Measurements from ENCODE around the gene MRPS27.
"Not testable (repeated sequence)": the region's sequence is repeated elsewhere in the genome, so short reads cannot be mapped to it uniquely, and the experiment has no call there.

The MRPS27 gene

GRCh38 chr5:72328172-72328571 lies 8.1 kb upstream of the MRPS27 start:
- Histone ChIP-seq H3K27me3 (replicated peaks in 2 of 5; ENCODE audit: control insufficient read depth in 4 of 5, insufficient read depth in 5 of 5, low read length in 4 of 5) (no peaks in the 10 kb centered on the region), H3K9me3 (ENCODE audit: control extremely low read depth in 1 of 5, control insufficient read depth in 4 of 5, insufficient read depth in 2 of 5, low read depth in 1 of 5, low read length in 4 of 5) (no peaks in the 10 kb centered on the region), H3K4me3 (ENCODE audit: control insufficient read depth in 1 of 7, extremely low read depth in 1 of 7, insufficient read depth in 4 of 7, low read depth in 2 of 7, low read length in 6 of 7) (no peak overlapping the region), H3K27ac (ENCODE audit: insufficient read depth in 1 of 2, low read depth in 1 of 2, low read length in 2 of 2, poor library complexity in 1 of 2, severe bottlenecking in 2 of 2) (no peak overlapping the region), H3K4me1 (ENCODE audit: control extremely low read depth in 1 of 4, control insufficient read depth in 4 of 4, insufficient read depth in 4 of 4, low read length in 3 of 4) (no peaks in the 10 kb centered on the region), H3K36me3 (ENCODE audit: control insufficient read depth in 4 of 4, insufficient read depth in 4 of 4, low read length in 3 of 4) (peaks cover 5 to 67% (median 40%) of the 10 kb centered on the region in 4 experiments)
- no peak for DNase-seq
- ChIA-PET CTCF (no interaction called here), POLR2A (no interaction called here)

DNA sequence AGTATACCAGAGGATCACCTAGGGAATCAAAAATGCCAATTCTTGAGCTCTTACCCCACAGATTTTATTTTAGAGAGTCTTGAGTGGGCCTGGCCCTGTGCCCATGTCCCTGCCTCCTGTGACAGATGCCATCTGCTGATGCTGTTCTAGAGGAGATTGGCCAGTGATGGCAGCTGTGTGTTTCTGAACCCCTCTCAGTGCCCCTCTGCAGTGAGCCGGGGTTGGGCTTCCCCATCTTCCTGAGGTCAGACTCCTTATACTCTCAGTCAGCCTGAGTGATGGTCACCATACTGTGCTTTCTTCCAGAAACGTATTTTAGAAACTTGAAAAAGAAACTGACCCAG lies 6.2 kb upstream of the MRPS27 start:
- no peak overlapping the region for H3K27ac ChIP-seq (ENCODE audit: insufficient read depth in 1 of 2, low read depth in 1 of 2, low read length in 2 of 2, poor library complexity in 1 of 2, severe bottlenecking in 2 of 2)
- peaks cover 0 to 3% (median under 1%) of the 10 kb centered on the region in 4 experiments for H3K4me1 ChIP-seq (ENCODE audit: control extremely low read depth in 1 of 4, control insufficient read depth in 4 of 4, insufficient read depth in 4 of 4, low read length in 3 of 4)
- no peaks in the 10 kb centered on the region for H3K9me3 ChIP-seq (ENCODE audit: control extremely low read depth in 1 of 5, control insufficient read depth in 4 of 5, insufficient read depth in 2 of 5, low read depth in 1 of 5, low read length in 4 of 5)
- WGBS (ENCODE audit: insufficient coverage): 87% methylated on average over 2 of the region's 2 CpGs
- peaks cover 3 to 57% (median 37%) of the 10 kb centered on the region in 4 experiments for H3K36me3 ChIP-seq (ENCODE audit: control insufficient read depth in 4 of 4, insufficient read depth in 4 of 4, low read length in 3 of 4)
- POLR2A ChIA-PET: no interaction called here
- H3K27me3 ChIP-seq (replicated peaks in 2 of 5; ENCODE audit: control insufficient read depth in 4 of 5, insufficient read depth in 5 of 5, low read length in 4 of 5): no peaks in the 10 kb centered on the region
- CTCF ChIA-PET: interaction anchor here (1.7 kb wide), 1 partner anchor 45 kb away, joined by 5 read pairs; no protein-coding TSS in a partner anchor
- DNase-seq: no peak
- no peak overlapping the region for H3K4me3 ChIP-seq (ENCODE audit: control insufficient read depth in 1 of 7, extremely low read depth in 1 of 7, insufficient read depth in 4 of 7, low read depth in 2 of 7, low read length in 6 of 7)

- peaks cover 2 to 9% (median 4%) of the 10 kb centered on the region in 4 experiments for H3K4me1 ChIP-seq (ENCODE audit: control extremely low read depth in 1 of 4, control insufficient read depth in 4 of 4, insufficient read depth in 4 of 4, low read length in 3 of 4)
- H3K27me3 ChIP-seq (replicated peaks in 2 of 5; ENCODE audit: control insufficient read depth in 4 of 5, insufficient read depth in 5 of 5, low read length in 4 of 5): no peaks in the 10 kb centered on the region
- POLR2A ChIA-PET: no interaction called here
- H3K36me3 ChIP-seq (ENCODE audit: control insufficient read depth in 4 of 4, insufficient read depth in 4 of 4, low read length in 3 of 4): peaks cover 3 to 52% (median 35%) of the 10 kb centered on the region in 4 experiments
- DNase-seq: no peak
- no peaks in the 10 kb centered on the region for H3K9me3 ChIP-seq (ENCODE audit: control extremely low read depth in 1 of 5, control insufficient read depth in 4 of 5, insufficient read depth in 2 of 5, low read depth in 1 of 5, low read length in 4 of 5)
- CTCF ChIA-PET: interaction anchor here (1.7 kb wide), 1 partner anchor 44 kb away, joined by 5 read pairs; no protein-coding TSS in a partner anchor
- H3K4me3 ChIP-seq (ENCODE audit: control insufficient read depth in 1 of 7, extremely low read depth in 1 of 7, insufficient read depth in 4 of 7, low read depth in 2 of 7, low read length in 6 of 7): no peak overlapping the region
- 95% methylated on average over 3 of the region's 4 CpGs for WGBS (ENCODE audit: insufficient coverage)
- no peak overlapping the region for H3K27ac ChIP-seq (ENCODE audit: insufficient read depth in 1 of 2, low read depth in 1 of 2, low read length in 2 of 2, poor library complexity in 1 of 2, severe bottlenecking in 2 of 2)
Observed at GRCh38 chr5:72325566-72326305, 5.7 kb upstream of the MRPS27 start.

DNA sequence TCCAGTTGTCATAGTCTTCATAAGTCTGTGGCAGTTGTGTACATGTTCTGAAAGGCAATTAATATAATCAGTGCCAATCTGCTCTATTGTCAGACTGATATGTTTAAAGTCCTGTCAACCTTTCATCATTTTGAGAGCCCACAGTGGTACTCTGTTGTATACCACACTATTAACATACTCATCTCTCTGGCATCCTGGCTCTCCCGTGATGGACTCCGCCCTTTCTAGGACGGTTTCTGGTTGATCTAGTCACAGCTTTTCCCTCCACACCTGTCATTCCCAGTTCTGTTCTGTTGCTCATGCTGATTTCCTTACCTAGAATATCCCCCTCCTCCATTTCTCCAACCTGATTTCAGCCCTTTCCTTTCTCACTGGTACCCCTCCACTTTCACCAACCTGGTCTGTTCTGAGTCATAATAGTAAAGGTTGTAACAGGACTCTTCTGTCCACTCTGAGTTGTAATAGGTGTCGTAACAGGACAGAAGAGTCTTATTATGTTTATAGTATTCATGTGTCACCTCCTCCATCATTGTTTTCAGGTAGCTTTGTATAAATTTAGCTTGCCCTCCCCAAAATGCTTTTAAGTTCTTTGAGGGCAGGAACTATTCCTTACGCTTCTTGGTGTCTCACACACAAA lies 4.3 kb upstream of the MRPS27 start:
- DNase-seq: no peak
- no peaks in the 10 kb centered on the region for H3K9me3 ChIP-seq (ENCODE audit: control extremely low read depth in 1 of 5, control insufficient read depth in 4 of 5, insufficient read depth in 2 of 5, low read depth in 1 of 5, low read length in 4 of 5)
- peaks cover 3 to 48% (median 31%) of the 10 kb centered on the region in 4 experiments for H3K36me3 ChIP-seq (ENCODE audit: control insufficient read depth in 4 of 4, insufficient read depth in 4 of 4, low read length in 3 of 4)
- H3K4me1 ChIP-seq (ENCODE audit: control extremely low read depth in 1 of 4, control insufficient read depth in 4 of 4, insufficient read depth in 4 of 4, low read length in 3 of 4): peaks cover 2 to 13% (median 9%) of the 10 kb centered on the region in 4 experiments
- ChIA-PET POLR2A (no interaction called here), CTCF (no interaction called here)
- H3K27ac ChIP-seq (ENCODE audit: insufficient read depth in 1 of 2, low read depth in 1 of 2, low read length in 2 of 2, poor library complexity in 1 of 2, severe bottlenecking in 2 of 2): no peak overlapping the region
- WGBS (ENCODE audit: insufficient coverage): 98% methylated on average over 4 of the region's 5 CpGs
- H3K4me3 ChIP-seq (ENCODE audit: control insufficient read depth in 1 of 7, extremely low read depth in 1 of 7, insufficient read depth in 4 of 7, low read depth in 2 of 7, low read length in 6 of 7): no peak overlapping the region
- H3K27me3 ChIP-seq (replicated peaks in 2 of 5; ENCODE audit: control insufficient read depth in 4 of 5, insufficient read depth in 5 of 5, low read length in 4 of 5): no peaks in the 10 kb centered on the region

DNA sequence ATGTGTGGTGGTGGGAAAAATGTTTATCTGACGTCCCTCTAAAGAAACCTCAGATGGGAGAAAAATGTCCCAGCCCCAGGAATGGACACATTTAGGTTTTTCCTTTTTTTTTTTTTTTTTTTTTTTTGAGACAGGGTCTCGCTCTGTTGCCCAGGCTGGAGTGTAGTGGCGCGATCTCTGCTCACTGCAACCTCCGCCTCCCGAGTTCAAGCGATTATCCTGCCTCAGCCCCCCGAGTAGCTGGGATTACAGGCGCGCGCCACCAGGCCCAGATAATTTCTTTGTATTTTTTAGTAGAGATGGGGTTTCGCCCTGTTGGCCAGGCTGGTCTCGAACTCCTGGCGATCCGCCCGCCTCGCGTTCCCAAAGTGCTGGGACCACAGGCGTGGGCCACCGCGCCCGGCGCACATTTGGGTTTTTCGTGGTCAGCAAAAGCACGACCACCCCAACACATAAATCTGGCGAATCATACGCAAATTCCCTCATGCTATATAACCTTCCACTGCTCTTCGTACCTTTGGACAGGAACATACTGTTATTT lies 535 bp downstream of the MRPS27 start:
- Histone ChIP-seq H3K4me3 (ENCODE audit: control insufficient read depth in 1 of 7, extremely low read depth in 1 of 7, insufficient read depth in 4 of 7, low read depth in 2 of 7, low read length in 6 of 7) (peak overlapping the region; percentile 56 to 97 (median 92)), H3K27ac (ENCODE audit: insufficient read depth in 1 of 2, low read depth in 1 of 2, low read length in 2 of 2, poor library complexity in 1 of 2, severe bottlenecking in 2 of 2) (peak overlapping the region; percentile 44 to 67), H3K36me3 (ENCODE audit: control insufficient read depth in 4 of 4, insufficient read depth in 4 of 4, low read length in 3 of 4) (peaks cover 0 to 17% (median 9%) of the 10 kb centered on the region in 4 experiments), H3K4me1 (ENCODE audit: control extremely low read depth in 1 of 4, control insufficient read depth in 4 of 4, insufficient read depth in 4 of 4, low read length in 3 of 4) (peaks cover 7 to 26% (median 13%) of the 10 kb centered on the region in 4 experiments)
- not testable (repeated sequence) for DNase-seq; H3K9me3 ChIP-seq (ENCODE audit: control extremely low read depth in 1 of 5, control insufficient read depth in 4 of 5, insufficient read depth in 2 of 5, low read depth in 1 of 5, low read length in 4 of 5); H3K27me3 ChIP-seq (replicated peaks in 2 of 5; ENCODE audit: control insufficient read depth in 4 of 5, insufficient read depth in 5 of 5, low read length in 4 of 5)
- CTCF ChIA-PET: interaction anchor here (0.9 to 3.0 kb wide), 5 partner anchors 10 to 85 kb away, joined by 3 to 15 read pairs (median 5); no protein-coding TSS in a partner anchor
- WGBS (ENCODE audit: insufficient coverage): 11% methylated on average over 23 of the region's 28 CpGs
- POLR2A ChIA-PET: interaction anchor here (0.6 to 1.8 kb wide), 5 partner anchors 11 to 188 kb away, joined by 3 to 10 read pairs (median 4); no protein-coding TSS in a partner anchor

DNA sequence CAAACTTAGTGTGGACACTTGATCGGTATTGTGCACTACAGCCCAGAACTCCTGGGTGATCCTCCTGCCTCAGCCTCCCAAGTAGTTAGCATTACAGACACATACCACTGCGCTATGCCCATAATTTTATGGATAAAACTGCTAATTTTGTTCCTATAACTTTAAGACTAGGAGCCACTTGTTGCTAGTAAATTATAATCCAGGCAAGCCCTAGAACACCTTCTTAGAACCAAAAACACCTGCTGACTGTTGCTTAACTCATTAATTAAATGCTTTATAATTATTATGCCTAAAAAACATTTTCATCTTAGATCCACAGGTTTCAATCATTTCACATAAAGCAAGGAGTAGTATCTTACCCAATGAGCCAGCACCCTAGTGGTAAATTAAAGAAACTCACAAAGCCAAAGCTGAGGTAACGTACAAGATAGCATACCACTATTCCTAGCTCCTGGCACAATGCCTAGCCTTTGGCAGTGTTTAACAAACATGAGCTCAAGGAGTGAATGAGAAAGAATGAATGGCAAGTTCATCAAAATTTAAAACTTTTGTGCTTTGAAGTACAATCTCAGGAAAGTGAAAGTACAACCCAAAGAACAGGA lies 5.4 kb downstream of the MRPS27 start:
- POLR2A ChIA-PET: no interaction called here
- peaks cover 2 to 13% (median 7%) of the 10 kb centered on the region in 4 experiments for H3K4me1 ChIP-seq (ENCODE audit: control extremely low read depth in 1 of 4, control insufficient read depth in 4 of 4, insufficient read depth in 4 of 4, low read length in 3 of 4)
- no peak overlapping the region for H3K4me3 ChIP-seq (ENCODE audit: control insufficient read depth in 1 of 7, extremely low read depth in 1 of 7, insufficient read depth in 4 of 7, low read depth in 2 of 7, low read length in 6 of 7)
- peaks cover 2 to 31% (median 24%) of the 10 kb centered on the region in 4 experiments for H3K36me3 ChIP-seq (ENCODE audit: control insufficient read depth in 4 of 4, insufficient read depth in 4 of 4, low read length in 3 of 4)
- CTCF ChIA-PET: interaction anchor here (0.6 to 1.5 kb wide), 3 partner anchors 9 to 30 kb away, joined by 3 to 6 read pairs (median 3); no protein-coding TSS in a partner anchor
- WGBS (ENCODE audit: insufficient coverage): no CpG with 5 or more reads among the region's 3 CpGs
- H3K27ac ChIP-seq (ENCODE audit: insufficient read depth in 1 of 2, low read depth in 1 of 2, low read length in 2 of 2, poor library complexity in 1 of 2, severe bottlenecking in 2 of 2): no peak overlapping the region
- peak; percentile 49 to 65 (median 54) for DNase-seq
- H3K9me3 ChIP-seq (ENCODE audit: control extremely low read depth in 1 of 5, control insufficient read depth in 4 of 5, insufficient read depth in 2 of 5, low read depth in 1 of 5, low read length in 4 of 5): no peaks in the 10 kb centered on the region
- H3K27me3 ChIP-seq (replicated peaks in 2 of 5; ENCODE audit: control insufficient read depth in 4 of 5, insufficient read depth in 5 of 5, low read length in 4 of 5): no peaks in the 10 kb centered on the region

Measured in common myeloid progenitor, CD34-positive (primary cell).